ENCODE results near the gene PRODH.
"Not testable (repeated sequence)": the region's sequence is repeated elsewhere in the genome, so short reads cannot be mapped to it uniquely, and the experiment has no call there.

PRODH gene

DNA sequence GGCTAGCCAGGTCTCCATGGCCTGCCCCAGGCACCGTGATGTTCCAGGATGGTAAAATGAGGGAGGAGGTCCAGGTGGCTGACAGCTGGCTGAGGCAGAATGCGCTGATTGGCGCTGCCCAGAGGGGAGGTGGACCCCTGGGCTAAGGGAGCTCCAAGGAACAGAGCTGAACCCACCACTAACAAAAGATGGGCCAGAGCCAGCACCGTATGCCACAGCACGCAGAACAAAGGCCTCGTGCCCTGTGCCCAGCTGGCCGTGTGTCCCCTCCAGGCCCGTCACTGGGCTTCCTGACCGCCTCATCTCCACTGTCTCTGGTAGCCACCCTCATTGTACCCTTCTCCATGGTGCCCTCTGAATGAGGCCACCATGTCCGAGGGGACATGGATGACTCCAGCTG is 19.6 kb upstream of the PRODH start:
- FAIRE-seq: no peak
- TF ChIP-seq, protein P1, sequence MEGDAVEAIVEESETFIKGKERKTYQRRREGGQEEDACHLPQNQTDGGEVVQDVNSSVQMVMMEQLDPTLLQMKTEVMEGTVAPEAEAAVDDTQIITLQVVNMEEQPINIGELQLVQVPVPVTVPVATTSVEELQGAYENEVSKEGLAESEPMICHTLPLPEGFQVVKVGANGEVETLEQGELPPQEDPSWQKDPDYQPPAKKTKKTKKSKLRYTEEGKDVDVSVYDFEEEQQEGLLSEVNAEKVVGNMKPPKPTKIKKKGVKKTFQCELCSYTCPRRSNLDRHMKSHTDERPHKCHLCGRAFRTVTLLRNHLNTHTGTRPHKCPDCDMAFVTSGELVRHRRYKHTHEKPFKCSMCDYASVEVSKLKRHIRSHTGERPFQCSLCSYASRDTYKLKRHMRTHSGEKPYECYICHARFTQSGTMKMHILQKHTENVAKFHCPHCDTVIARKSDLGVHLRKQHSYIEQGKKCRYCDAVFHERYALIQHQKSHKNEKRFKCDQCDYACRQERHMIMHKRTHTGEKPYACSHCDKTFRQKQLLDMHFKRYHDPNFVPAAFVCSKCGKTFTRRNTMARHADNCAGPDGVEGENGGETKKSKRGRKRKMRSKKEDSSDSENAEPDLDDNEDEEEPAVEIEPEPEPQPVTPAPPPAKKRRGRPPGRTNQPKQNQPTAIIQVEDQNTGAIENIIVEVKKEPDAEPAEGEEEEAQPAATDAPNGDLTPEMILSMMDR (IDR thresholded peaks at IDR 0.05; ENCODE audit: insufficient read depth, missing control alignments): no peak

DNA sequence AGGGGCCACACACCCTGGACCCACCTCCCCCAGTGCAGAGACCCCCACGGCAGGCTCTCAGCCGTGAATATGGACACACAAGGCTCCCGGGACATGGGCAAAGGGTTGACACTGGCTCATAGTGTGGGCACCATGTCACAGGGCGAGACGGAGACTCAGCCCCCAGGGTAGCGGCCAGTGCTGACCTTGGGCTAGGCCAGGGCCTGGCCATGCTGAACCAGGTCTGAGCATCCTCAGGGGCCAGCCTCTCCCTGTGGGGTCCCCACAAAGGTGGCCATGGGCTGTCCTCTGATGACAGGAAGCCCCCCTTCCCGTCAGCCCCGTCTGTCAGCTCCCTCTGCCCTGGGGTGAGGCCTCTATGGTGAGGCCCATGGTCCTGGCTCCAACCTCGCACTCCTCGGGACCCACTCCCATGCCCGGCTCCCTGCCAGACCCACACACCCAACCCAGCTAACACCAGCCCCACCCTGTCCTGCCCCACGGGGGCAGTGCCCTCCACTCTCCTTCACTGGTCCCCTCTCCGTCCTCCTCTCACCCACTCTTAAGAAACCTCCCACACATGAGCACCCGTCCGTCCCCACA is 19.0 kb upstream of the PRODH start:
- DNase-seq (ENCODE audit: insufficient read length, low spot score) (no peak), FAIRE-seq (no peak)
- TF ChIP-seq, protein P1 (IDR thresholded peaks at IDR 0.05; ENCODE audit: insufficient read depth, missing control alignments): no peak

More for the DNA sequence above, 19.6 kb upstream of the PRODH start:
- DNase-seq (ENCODE audit: insufficient read length, low spot score): no peak

DNA sequence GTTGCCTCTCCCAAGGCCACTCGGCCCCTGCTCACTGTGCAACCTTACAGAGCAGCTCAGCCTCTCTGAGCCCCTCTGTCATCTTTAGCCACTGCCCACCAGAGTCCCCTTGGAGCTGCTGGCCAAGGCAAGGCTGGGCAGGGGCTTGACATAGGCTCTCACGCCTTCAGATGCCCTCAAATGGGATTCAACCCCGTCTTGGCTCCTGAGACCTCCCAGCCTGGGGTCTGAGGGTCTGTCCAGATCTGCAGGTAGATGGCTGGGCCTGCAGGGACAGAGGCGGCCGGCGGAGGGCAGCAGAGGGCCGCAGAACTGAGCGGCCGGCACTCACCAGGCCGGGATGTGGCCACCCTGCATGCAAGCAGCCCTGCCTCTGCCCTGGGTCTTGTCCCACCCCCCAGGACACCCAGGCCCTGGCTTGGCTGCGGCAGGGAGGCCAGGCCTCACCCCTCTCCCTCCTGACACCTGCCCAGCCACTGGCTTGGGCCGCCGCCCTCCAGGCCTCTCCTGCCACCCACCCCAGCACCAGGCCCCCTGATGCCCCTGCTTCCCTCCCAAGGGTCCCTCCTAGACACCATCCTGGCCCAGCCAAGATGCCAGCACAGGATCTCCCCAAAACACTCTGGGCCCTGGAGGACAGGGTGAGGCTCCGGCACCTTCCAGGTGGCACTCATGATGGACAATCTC is 18.4 kb upstream of the PRODH start:
- peak; percentile 90 for DNase-seq (ENCODE audit: insufficient read length, low spot score)
- TF ChIP-seq, protein P1 (IDR thresholded peaks at IDR 0.05; ENCODE audit: insufficient read depth, missing control alignments): peak; percentile 70
- FAIRE-seq: not testable (repeated sequence)

DNA sequence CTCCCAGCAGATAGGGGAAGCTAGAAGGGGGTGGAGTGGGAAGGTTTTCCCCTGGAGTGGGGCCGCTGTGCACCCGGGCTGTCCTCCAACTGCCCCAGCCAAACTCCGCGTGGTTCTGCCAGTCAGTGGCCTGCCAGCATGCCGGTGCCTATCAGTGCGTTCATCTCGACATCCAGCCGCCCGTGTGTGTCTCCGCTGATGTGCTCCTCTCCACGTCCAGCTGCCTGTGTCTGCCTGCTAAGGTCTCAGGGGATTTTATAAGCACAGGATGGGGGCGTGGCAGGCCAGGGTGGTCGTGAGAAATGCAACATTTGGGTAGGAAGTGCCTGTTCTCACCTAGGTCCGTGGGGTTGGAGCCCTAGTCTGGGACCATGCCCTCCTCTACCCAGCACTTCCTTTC is 17.0 kb upstream of the PRODH start:
- not testable (repeated sequence) for DNase-seq (ENCODE audit: insufficient read length, low spot score); FAIRE-seq

DNA sequence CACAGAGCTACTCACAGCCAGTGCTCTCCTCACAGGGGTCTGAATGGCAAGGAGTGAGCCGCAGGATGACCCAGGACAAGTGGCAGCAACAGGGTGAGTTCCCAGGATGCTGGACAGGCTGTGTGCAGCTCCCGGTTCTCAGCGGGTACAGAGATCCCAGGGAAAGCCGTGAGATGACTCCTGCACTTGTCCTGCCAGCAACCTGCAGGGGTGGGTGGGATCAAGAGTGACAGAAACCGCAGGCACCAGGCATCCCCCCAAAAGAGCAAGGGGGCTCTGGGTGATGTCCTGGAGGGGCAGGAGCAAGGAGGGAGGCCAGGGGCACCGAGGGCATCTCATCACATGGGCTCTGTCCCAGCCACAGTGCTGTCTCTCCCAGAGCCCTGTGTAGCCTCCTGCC is 15.9 kb upstream of the PRODH start:
- no peak for DNase-seq (ENCODE audit: insufficient read length, low spot score)
- FAIRE-seq: no peak
- TF ChIP-seq, protein P1 (IDR thresholded peaks at IDR 0.05; ENCODE audit: insufficient read depth, missing control alignments): no peak

DNA sequence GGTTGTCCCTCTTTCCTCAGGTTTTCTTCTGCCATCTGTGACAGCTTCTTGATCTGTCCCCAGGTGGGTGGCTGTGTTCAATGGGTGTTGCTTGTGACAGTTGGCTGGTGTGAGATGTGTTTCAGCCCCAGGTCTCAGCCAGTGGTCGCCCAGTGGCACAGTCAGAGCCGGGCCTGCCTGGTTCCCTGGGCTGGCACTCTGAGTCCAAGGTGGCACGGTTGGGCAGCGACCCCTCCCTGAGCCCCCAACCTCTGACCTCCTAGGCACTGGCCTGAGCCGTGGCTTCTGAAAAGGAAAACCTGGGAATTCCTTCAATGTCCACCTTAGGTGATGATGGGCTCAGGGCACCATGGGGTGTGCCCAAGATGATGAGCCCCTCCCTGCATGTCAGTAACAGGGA is 14.0 kb upstream of the PRODH start:
- FAIRE-seq (no peak), DNase-seq (ENCODE audit: insufficient read length, low spot score) (no peak)
- TF ChIP-seq, protein P1 (IDR thresholded peaks at IDR 0.05; ENCODE audit: insufficient read depth, missing control alignments): no peak

DNA sequence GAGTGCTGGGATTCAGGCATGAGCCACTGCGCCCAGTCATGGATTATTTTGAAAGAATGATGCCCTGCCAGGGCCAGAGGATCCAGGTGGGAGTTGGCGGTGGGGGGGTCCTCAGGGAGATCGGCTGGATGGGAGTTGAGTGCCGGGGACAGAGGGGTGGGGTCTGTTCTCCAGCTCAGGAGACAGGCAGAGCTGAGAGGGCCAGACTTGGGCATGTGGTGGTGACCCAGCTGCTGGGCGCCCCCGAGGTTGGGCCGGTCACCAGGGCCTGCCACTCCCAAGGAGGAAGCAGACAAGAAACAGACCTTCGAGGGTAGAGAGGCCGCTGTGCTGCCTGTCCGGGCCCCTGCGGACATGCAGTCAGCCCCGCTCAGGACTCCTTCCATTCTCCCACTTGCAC is 11.8 kb upstream of the PRODH start:
- TF ChIP-seq, protein P1 (IDR thresholded peaks at IDR 0.05; ENCODE audit: insufficient read depth, missing control alignments): no peak
- FAIRE-seq (no peak), DNase-seq (ENCODE audit: insufficient read length, low spot score) (no peak)

DNA sequence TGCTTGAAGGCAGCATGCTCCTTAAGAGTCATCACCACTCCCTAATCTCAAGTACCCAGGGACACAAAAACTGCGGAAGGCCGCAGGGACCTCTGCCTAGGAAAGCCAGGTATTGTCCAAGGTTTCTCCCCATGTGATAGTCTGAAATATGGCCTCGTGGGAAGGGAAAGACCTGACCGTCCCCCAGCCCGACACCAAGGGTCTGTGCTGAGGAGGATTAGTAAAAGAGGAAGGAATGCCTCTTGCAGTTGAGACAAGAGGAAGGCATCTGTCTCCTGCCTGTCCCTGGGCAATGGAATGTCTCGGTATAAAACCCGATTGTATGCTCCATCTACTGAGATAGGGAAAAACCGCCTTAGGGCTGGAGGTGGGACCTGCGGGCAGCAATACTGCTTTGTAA is 11.0 kb upstream of the PRODH start:
- DNase-seq (ENCODE audit: insufficient read length, low spot score); FAIRE-seq: not testable (repeated sequence)

DNA sequence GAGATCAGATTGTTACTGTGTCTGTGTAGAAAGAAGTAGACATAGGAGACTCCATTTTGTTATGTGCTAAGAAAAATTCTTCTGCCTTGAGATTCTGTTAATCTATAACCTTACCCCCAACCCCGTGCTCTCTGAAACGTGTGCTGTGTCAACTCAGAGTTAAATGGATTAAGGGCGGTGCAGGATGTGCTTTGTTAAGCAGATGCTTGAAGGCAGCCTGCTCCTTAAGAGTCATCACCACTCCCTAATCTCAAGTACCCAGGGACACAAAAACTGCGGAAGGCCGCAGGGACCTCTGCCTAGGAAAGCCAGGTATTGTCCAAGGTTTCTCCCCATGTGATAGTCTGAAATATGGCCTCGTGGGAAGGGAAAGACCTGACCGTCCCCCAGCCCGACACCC is 2.6 kb upstream of the PRODH start:
- not testable (repeated sequence) for FAIRE-seq; DNase-seq (ENCODE audit: insufficient read length, low spot score)

DNA sequence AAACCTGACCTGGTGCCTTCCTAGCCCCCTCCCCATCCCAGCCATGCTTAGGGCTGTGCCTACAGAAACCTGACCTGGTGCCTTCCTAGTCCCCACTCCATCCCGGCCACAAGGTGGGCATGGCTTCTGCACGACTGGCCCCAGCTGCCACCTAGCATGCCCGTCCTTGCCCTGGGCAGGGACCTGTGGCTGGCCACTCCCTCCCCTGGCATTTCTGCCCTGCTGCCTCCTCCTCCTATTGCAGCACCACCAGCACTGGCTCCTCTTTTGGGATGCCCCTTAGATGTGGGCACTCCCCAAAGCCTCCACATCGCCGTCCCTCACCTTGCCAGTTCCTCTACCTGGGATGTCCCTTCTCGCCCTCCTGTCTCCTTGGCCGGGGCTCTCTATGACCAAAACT is 1.4 kb downstream of the PRODH start:
- not testable (repeated sequence) for FAIRE-seq; DNase-seq (ENCODE audit: insufficient read length, low spot score)
